ENCODE data around the gene UBE3B. TPM values are rescaled to one million over a fixed set of nuclear protein-coding genes. Genes with fewer than 3 reads are reported as not detected.

UBE3B gene
- total RNA-seq, 3 donors from 2014 or later: 24.1 to 25.4 (median 24.4) TPM

DNA sequence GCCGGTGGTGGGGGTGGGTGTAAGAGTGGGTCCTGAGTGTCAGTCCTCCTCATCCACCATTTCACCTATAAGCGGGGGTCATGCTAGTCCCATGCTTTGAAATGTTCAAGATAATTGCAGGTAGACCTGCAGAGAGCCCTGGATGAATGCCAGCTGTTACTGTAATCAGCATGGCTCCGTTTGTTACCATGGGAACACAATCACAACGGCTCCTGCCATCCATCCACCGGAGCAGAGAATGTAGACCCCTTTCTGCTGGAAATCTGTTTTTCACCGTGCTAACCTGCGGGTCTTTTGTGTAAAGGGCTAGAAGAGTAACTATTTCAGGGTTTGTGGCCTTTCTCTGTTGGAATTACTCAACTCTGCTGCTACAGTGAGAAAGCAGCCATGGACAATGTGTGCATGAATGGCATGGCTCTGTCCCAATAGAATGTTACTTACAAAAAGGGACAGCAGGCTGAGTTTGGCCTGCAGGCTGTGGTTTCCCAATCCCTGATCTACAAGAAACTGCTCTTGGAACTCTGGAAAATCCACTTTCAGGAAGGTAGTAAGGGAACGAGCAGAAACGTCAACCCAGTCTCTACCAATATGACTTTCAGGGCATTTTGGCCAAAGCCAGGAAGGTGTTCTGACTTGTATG, 36.5 kb upstream of the UBE3B start:
- no peaks in the 10 kb centered on the region for H3K9me3 Mint-ChIP-seq
- no peaks in the 10 kb centered on the region for H3K27me3 Mint-ChIP-seq (ENCODE audit: low read depth)
- H3K36me3 Mint-ChIP-seq (ENCODE audit: insufficient read depth): peaks cover 9% of the 10 kb centered on the region
- no peak overlapping the region for H3K4me3 Mint-ChIP-seq
- H3K4me1 Mint-ChIP-seq (ENCODE audit: low read depth): no peaks in the 10 kb centered on the region
- DNase-seq (no peak), ATAC-seq (no peak)

DNA sequence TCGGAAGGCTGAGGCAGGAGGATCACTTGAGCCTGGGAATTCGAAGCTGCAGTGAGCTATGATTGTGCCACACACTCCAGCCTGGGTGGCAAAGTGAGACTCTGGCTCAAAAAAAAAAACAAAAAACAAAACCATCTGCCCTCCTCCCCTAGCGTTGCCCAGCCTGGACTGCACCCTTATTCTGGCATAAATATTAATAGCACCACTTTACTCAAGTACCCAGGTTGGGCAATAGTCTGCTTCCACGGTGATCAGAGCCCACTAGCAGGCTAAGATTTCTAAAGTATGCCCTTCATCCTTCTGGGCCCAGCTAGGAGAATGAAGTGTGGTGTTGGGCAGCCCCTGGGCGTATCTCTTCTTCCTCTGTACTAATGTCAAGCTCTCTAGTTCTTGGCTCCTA, 33.6 kb upstream of the UBE3B start:
- DNase-seq: no peak
- H3K27me3 Mint-ChIP-seq (ENCODE audit: low read depth): no peaks in the 10 kb centered on the region
- H3K4me1 Mint-ChIP-seq (ENCODE audit: low read depth): no peaks in the 10 kb centered on the region
- H3K9me3 Mint-ChIP-seq: no peaks in the 10 kb centered on the region
- H3K4me3 Mint-ChIP-seq: no peak overlapping the region
- no peak for ATAC-seq
- H3K36me3 Mint-ChIP-seq (ENCODE audit: insufficient read depth): peaks cover 11% of the 10 kb centered on the region

DNA sequence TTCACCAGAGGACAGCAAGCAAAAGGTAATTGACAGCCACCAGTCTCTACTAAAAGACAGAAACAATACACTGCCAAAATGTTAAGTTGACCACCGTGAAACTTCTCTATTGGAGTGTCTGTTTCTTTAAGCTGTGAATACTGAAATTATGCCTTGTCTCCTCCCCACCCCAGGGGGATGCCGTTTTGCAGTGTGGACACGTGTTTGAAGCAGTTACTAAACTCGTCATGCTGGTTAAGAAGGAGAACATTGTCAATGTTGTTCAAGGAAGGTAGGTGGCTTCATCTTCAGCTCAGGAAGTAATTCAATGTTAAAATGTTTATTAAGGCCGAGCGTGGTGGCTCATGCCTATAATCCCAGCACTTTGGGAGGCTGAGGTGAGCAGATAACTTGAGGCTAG, 33.2 kb upstream of the UBE3B start:
- DNase-seq (no peak), ATAC-seq (no peak)
- Mint-ChIP-seq H3K4me3 (no peak overlapping the region), H3K27me3 (ENCODE audit: low read depth) (no peaks in the 10 kb centered on the region), H3K4me1 (ENCODE audit: low read depth) (no peaks in the 10 kb centered on the region), H3K36me3 (ENCODE audit: insufficient read depth) (peaks cover 16% of the 10 kb centered on the region), H3K9me3 (no peaks in the 10 kb centered on the region)

DNA sequence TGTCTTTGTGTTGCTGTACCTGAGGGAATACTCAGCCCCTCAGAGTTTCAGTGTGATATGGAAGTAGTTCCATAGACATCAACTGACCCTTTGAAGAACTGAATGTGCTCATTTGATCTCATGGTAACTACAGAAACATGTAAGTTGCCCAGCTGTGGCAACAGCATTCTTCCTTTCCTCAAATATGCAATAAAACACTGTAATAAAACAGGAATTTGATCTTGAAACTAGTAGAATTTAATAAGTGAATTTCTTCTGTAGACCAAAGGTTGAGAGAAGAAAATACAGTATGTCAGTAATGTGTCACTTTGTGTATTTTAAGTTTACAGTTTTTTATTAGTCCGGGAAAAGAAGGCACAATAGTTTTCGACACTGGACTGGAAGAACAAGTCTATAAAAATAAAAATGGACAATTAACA, 32.2 kb upstream of the UBE3B start:
- Mint-ChIP-seq H3K27me3 (ENCODE audit: low read depth) (no peaks in the 10 kb centered on the region), H3K9me3 (no peaks in the 10 kb centered on the region)

DNA sequence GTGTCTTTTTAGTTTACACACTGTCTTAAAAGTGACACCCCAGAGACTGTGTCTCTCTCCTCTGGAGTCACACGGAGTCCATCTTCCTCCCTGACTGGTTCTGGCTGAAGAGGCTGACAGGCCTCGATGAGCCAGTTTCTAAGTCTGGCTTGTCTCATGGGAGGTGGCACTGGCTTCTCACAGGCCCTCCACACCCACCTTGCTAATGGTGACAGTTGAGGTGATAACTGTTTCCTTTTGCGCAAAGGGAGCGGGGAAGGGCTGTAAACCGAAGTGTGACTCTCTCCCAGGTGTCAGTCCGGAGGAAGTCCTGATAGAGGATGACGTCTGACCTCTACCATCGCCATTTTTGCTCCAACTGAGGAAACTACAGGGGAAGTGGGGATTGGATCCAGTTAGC, 30.6 kb upstream of the UBE3B start:
- Mint-ChIP-seq H3K9me3 (no peaks in the 10 kb centered on the region), H3K36me3 (ENCODE audit: insufficient read depth) (peaks cover 21% of the 10 kb centered on the region), H3K4me1 (ENCODE audit: low read depth) (no peaks in the 10 kb centered on the region), H3K27me3 (ENCODE audit: low read depth) (no peaks in the 10 kb centered on the region), H3K4me3 (no peak overlapping the region)
- DNase-seq (no peak), ATAC-seq (no peak)

More for the DNA sequence above, 32.2 kb upstream of the UBE3B start:
- no peak for DNase-seq
- no peak for ATAC-seq
- H3K36me3 Mint-ChIP-seq (ENCODE audit: insufficient read depth): peaks cover 20% of the 10 kb centered on the region
- no peaks in the 10 kb centered on the region for H3K4me1 Mint-ChIP-seq (ENCODE audit: low read depth)
- no peak overlapping the region for H3K4me3 Mint-ChIP-seq

DNA sequence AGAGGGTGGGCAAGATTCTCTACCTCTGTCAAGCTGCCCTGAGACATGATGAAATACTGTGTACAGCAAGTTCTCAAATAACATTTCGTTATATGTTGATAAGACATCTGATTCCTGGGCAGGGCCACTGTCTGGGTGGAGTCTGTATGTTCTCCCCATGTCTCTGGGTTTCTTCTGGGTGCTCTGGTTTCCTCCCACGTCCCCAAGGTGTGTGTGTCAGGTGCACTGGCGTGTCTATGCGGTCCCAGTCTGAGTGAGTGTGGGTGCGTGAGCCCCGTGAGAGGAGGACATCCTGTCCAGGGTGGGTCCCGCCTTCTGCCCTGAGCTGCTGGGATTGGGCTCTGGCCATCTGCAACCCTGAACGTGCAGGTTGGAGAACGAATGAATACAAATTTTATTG, 30.0 kb upstream of the UBE3B start:
- DNase-seq (no peak), ATAC-seq (no peak)
- no peaks in the 10 kb centered on the region for H3K4me1 Mint-ChIP-seq (ENCODE audit: low read depth)
- H3K4me3 Mint-ChIP-seq: no peak overlapping the region
- no peaks in the 10 kb centered on the region for H3K27me3 Mint-ChIP-seq (ENCODE audit: low read depth)
- H3K9me3 Mint-ChIP-seq: no peaks in the 10 kb centered on the region
- H3K36me3 Mint-ChIP-seq (ENCODE audit: insufficient read depth): peaks cover 23% of the 10 kb centered on the region

DNA sequence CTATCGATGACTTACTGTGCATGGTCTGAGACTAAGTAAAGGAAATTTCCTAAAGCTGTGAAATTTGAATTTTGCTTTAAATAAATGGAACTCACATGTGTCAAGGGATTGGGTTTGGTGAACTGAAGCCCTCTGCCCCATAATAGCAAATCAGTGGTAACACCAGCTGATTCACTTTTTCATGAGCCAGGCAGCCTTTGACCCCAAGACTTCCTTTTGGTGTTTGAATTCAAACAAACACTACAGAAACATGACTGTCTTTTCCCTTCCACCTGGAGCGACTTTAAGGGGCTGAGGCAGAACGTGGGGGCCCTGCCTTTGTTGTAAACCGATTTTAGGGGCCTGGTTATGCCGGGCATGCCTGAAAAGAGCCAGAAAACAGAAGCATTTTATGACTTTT, 29.2 kb upstream of the UBE3B start:
- Mint-ChIP-seq H3K4me1 (ENCODE audit: low read depth) (no peaks in the 10 kb centered on the region), H3K4me3 (no peak overlapping the region), H3K9me3 (no peaks in the 10 kb centered on the region), H3K27me3 (ENCODE audit: low read depth) (no peaks in the 10 kb centered on the region), H3K36me3 (ENCODE audit: insufficient read depth) (peaks cover 23% of the 10 kb centered on the region)
- no peak for DNase-seq
- no peak for ATAC-seq

DNA sequence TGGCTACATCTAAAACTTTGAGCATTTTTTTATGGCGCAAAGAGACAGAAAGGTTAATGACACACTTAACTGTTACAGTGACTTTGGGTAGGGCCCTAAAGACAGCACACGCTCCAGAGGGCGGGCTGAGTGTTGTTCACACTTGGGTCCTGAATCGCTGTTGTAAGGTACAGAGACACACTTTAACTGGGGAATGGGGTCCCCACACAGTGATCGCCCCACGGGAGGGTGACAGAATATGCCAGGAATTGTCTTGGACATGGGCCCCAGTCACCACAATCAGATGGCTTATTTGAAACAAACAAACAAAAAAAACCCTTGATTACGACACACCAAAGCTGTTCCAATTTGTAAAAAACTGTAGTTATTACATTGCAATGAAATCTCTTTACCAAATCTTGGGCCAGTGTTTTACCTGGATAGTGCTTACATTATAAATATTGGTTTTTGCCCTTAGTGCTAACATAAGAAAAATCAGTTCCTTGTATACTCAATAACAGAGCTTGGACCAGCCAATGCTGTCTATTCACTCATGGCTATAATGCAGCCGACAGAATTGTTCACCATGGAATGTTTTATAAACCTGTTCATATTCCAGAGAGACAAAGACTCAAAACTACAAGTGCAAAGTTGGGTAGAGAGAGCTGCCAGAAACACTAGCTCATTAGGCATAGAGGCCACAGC, 28.6 kb upstream of the UBE3B start:
- Mint-ChIP-seq H3K9me3 (no peaks in the 10 kb centered on the region), H3K4me3 (no peak overlapping the region), H3K36me3 (ENCODE audit: insufficient read depth) (peaks cover 28% of the 10 kb centered on the region), H3K27me3 (ENCODE audit: low read depth) (no peaks in the 10 kb centered on the region), H3K4me1 (ENCODE audit: low read depth) (no peaks in the 10 kb centered on the region)
- ATAC-seq (no peak), DNase-seq (no peak)

DNA sequence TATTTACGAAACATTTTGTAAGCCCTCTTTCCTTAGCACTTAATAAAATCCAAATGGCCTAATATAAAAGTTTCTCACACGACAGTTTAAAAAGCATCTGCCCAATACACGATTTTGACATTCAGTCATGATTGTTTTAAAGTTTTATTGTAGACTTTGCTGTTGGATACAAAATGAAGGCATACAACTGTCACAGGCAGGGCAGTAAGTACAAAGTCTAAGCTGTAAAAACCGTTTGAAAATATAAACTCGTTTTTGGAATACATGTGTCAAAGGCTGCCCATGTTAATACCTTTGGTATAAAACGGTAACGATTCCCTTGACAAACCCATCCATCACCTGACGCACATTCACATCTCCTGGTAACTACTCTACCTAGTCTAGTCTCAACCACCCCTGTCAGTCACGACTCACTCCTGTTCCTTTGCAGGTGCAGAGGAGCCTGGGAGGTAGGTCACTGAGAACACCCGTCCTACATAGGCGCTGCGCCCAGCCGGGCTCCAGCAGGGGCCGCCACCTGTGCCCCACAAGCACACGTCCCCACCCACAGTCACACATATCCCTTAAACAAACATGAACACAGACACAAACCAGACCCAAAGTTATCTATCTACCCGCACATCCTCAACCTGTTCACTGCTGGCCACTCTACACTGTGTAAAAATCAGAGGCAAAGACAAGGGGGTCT, 27.4 kb upstream of the UBE3B start:
- DNase-seq: no peak
- H3K9me3 Mint-ChIP-seq: no peaks in the 10 kb centered on the region
- no peak overlapping the region for H3K4me3 Mint-ChIP-seq

DNA sequence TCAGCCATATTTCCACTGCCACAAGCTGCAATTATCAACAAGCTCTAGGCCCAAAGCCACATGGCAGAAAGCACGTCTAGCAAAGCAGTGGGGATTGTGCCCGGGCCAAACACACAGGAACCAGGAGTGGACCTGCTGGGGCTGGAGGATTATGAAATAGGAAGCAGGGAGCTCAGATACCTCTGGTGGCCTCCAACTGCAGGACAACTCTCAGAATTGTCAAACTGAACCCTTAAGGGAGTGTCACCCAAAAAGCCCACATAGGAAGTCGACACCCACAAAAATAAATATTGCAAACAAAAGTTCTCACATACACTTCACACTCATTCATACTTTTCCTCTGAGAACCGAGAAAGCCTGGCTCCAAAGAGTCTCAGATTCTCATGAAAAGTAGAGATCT, 26.5 kb upstream of the UBE3B start:
- ATAC-seq (no peak), DNase-seq (no peak)
- H3K27me3 Mint-ChIP-seq (ENCODE audit: low read depth): no peaks in the 10 kb centered on the region
- peaks cover 28% of the 10 kb centered on the region for H3K36me3 Mint-ChIP-seq (ENCODE audit: insufficient read depth)
- H3K9me3 Mint-ChIP-seq: no peaks in the 10 kb centered on the region
- no peaks in the 10 kb centered on the region for H3K4me1 Mint-ChIP-seq (ENCODE audit: low read depth)
- H3K4me3 Mint-ChIP-seq: no peak overlapping the region

More for the DNA sequence above, 27.4 kb upstream of the UBE3B start:
- no peak for ATAC-seq
- H3K4me1 Mint-ChIP-seq (ENCODE audit: low read depth): no peaks in the 10 kb centered on the region
- H3K36me3 Mint-ChIP-seq (ENCODE audit: insufficient read depth): peaks cover 33% of the 10 kb centered on the region
- H3K27me3 Mint-ChIP-seq (ENCODE audit: low read depth): no peaks in the 10 kb centered on the region

DNA sequence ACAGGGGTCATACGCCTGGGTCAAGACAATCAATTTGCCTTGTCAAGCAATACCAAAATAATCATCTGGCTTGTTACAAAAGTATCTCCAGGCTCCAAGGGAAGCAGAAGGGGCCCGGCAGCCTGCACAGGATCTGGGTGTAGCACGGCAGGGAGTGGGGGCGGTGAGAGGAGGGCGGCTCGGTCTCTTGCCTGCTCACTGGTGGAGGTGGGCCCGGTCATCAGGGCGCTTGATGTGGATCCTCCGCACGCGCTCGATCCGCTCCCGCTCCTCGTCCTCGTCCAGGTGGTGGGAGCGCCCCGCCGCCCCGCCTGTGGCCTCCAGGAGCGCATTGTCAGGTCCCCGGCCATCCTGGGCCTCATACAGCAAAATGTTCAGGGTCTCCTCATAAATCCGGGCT, 26.0 kb upstream of the UBE3B start:
- Mint-ChIP-seq H3K27me3 (ENCODE audit: low read depth) (no peaks in the 10 kb centered on the region), H3K4me3 (no peak overlapping the region), H3K4me1 (ENCODE audit: low read depth) (no peaks in the 10 kb centered on the region), H3K9me3 (no peaks in the 10 kb centered on the region), H3K36me3 (ENCODE audit: insufficient read depth) (peaks cover 28% of the 10 kb centered on the region)
- DNase-seq (no peak), ATAC-seq (no peak)

DNA sequence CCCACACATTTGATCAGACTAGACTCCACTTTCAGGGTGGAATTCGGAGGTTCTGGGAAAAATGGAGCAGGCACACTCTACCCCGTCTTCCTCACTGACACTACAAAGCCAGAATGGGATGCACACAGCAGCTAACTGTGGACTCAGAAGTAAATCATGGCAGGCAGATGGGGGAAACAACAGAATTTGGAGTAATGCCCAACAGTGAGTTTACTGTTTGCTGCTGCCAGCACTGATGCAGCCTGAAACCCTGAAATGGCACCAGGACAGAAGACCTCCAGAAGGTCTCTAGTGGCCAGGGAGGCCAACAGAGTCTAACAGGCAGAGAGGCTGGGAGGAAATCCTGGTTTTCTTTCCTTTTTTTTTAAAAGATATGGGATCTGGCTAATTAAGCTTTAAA, 24.9 kb upstream of the UBE3B start:
- H3K27me3 Mint-ChIP-seq (ENCODE audit: low read depth): no peaks in the 10 kb centered on the region
- no peak for ATAC-seq
- peaks cover 36% of the 10 kb centered on the region for H3K36me3 Mint-ChIP-seq (ENCODE audit: insufficient read depth)
- DNase-seq: no peak
- no peaks in the 10 kb centered on the region for H3K4me1 Mint-ChIP-seq (ENCODE audit: low read depth)
- no peaks in the 10 kb centered on the region for H3K9me3 Mint-ChIP-seq
- no peak overlapping the region for H3K4me3 Mint-ChIP-seq

DNA sequence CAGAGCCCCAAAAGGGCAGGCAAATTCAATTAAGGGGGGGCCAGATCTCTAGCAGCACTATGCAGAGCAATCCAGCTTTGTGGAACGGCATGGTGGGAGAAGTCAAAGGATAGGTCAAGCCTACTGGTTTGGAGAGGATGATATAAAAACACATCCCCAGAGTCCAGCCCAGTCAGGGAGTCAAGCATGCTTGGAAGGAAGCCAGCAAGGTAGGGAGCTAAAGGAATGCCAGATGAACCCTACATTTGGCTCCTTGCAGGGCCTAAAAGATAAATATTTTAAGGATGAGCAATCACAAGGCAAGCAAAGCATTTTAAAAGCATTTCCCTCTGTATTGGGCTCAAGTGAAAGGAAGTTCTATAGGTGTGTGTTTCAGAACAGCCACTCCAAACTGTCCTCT, 21.7 kb upstream of the UBE3B start:
- peaks cover 29% of the 10 kb centered on the region for H3K36me3 Mint-ChIP-seq (ENCODE audit: insufficient read depth)
- H3K4me3 Mint-ChIP-seq: no peak overlapping the region
- DNase-seq (no peak), ATAC-seq (no peak)
- H3K27me3 Mint-ChIP-seq (ENCODE audit: low read depth): no peaks in the 10 kb centered on the region
- H3K4me1 Mint-ChIP-seq (ENCODE audit: low read depth): peaks cover 11% of the 10 kb centered on the region
- H3K9me3 Mint-ChIP-seq: no peaks in the 10 kb centered on the region

DNA sequence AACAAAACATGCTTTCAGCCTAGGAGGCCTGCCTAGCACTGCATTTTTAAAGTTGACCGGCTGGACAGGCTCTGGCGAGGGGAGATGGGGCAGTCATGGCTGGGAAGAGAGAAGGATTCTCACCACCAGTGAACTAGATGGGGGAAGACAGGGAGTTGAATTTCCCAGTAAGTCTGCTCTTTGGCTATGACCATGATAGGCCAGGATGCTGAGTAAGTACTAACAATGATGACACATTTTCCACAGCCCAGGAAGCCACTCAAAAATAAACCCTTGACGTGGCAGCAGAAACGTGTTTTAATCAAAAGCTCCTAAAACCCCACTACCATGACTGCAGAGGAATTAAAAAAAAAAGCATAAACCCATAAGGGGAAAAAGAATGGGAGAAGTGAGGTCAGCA, 19.3 kb upstream of the UBE3B start:
- H3K9me3 Mint-ChIP-seq: no peaks in the 10 kb centered on the region
- H3K36me3 Mint-ChIP-seq (ENCODE audit: insufficient read depth): peaks cover 26% of the 10 kb centered on the region
- ATAC-seq: no peak
- no peak for DNase-seq
- peaks cover 26% of the 10 kb centered on the region for H3K4me1 Mint-ChIP-seq (ENCODE audit: low read depth)
- no peak overlapping the region for H3K4me3 Mint-ChIP-seq
- H3K27me3 Mint-ChIP-seq (ENCODE audit: low read depth): no peaks in the 10 kb centered on the region

DNA sequence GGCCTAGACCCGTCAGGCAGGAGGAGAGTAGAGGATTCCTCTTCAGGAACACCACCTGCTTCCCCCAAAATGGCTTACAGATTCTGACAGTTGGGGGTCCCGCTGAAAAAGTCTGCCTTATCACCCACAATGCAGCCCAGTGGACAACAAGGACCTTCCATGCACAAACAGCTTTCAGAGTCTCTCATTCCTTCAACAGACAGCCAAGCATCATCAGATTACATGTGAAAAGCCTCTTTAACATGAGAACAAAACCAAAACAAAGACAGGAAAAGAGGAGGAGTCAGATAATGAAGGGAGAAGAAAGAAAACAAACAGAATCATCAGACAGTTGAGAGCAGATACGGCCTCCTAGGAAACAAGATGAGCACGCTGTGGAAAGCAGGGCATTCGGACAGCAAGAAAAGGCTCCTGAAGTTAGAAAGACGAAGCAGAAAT, 18.6 kb upstream of the UBE3B start:
- H3K36me3 Mint-ChIP-seq (ENCODE audit: insufficient read depth): peaks cover 22% of the 10 kb centered on the region
- no peak overlapping the region for H3K4me3 Mint-ChIP-seq
- no peaks in the 10 kb centered on the region for H3K27me3 Mint-ChIP-seq (ENCODE audit: low read depth)
- H3K4me1 Mint-ChIP-seq (ENCODE audit: low read depth): peaks cover 33% of the 10 kb centered on the region
- no peak for ATAC-seq
- DNase-seq: no peak
- H3K9me3 Mint-ChIP-seq: no peaks in the 10 kb centered on the region

Data from activated T-cell treated with anti-CD3 and anti-CD28 coated beads, Interleukin-2, amount 50 U/mL, for 4 hours (primary cell).